ENCODE data around the gene SKA2. TPM values are rescaled to one million over a fixed set of nuclear protein-coding genes. Genes with fewer than 3 reads are reported as not detected.

Gene SKA2
- total RNA-seq, 1 donor from 2014 or later, result 44.3 TPM

DNA sequence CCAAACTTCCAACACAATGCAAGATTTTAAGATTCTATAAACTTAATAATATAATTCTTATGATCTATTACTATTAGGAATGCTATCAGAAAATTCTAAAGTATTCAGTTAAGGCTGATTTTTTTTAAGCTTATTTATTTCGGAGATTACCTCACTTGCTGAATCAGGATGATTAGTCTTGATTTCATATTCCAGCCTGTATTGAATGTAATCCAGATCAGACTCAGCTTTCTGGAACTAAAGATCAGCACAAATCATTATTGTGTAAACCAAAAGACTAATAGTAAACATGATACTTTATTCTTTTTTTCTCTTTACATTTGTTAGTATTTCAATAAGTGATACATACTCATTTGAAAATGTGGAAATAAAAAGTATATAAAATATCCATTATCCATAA is 23.9 kb downstream of the SKA2 start:
- TF ChIP-seq, protein P1, sequence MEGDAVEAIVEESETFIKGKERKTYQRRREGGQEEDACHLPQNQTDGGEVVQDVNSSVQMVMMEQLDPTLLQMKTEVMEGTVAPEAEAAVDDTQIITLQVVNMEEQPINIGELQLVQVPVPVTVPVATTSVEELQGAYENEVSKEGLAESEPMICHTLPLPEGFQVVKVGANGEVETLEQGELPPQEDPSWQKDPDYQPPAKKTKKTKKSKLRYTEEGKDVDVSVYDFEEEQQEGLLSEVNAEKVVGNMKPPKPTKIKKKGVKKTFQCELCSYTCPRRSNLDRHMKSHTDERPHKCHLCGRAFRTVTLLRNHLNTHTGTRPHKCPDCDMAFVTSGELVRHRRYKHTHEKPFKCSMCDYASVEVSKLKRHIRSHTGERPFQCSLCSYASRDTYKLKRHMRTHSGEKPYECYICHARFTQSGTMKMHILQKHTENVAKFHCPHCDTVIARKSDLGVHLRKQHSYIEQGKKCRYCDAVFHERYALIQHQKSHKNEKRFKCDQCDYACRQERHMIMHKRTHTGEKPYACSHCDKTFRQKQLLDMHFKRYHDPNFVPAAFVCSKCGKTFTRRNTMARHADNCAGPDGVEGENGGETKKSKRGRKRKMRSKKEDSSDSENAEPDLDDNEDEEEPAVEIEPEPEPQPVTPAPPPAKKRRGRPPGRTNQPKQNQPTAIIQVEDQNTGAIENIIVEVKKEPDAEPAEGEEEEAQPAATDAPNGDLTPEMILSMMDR (IDR thresholded peaks at IDR 0.05; ENCODE audit: unreplicated experiment), result no peak
- H3K9me3 Mint-ChIP-seq (ENCODE audit: unreplicated experiment), result no peaks in the 10 kb centered on the region
- H3K4me1 Mint-ChIP-seq (ENCODE audit: unreplicated experiment), result peaks cover 3% of the 10 kb centered on the region
- H3K4me3 Mint-ChIP-seq (ENCODE audit: unreplicated experiment), result no peak overlapping the region
- H3K27me3 Mint-ChIP-seq (ENCODE audit: unreplicated experiment), result peaks cover 2% of the 10 kb centered on the region
- peaks cover 13% of the 10 kb centered on the region for H3K36me3 Mint-ChIP-seq (ENCODE audit: low read depth, unreplicated experiment)
- DNase-seq (ENCODE audit: low spot score), result no peak
- no peak overlapping the region for H3K27ac Mint-ChIP-seq (ENCODE audit: unreplicated experiment)

DNA sequence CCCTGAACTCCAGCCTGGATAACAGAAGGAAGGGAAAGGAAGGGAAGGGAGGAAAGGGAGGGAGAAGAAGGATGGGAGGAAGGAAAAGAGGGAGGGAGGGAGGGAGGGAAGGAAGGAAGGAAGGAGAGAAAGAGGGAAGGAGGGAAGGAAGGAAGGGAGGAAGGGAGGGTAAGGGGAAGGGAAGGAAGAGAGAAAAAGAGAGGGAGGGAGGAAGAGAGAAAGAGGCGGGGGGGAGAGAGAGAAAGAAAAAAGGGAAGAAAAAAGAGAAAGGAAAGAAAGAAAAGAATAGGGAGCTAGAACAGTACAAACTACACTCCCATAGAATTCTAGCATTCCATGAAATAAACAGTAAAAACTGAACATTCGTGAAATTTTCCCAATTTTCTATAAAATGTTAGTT is 25.2 kb downstream of the SKA2 start:
- no peak for DNase-seq (ENCODE audit: low spot score)
- Mint-ChIP-seq H3K4me1 (ENCODE audit: unreplicated experiment) (peaks cover 3% of the 10 kb centered on the region), H3K27ac (ENCODE audit: unreplicated experiment) (no peak overlapping the region), H3K36me3 (ENCODE audit: low read depth, unreplicated experiment) (peaks cover 13% of the 10 kb centered on the region), H3K9me3 (ENCODE audit: unreplicated experiment) (no peaks in the 10 kb centered on the region), H3K4me3 (ENCODE audit: unreplicated experiment) (no peak overlapping the region), H3K27me3 (ENCODE audit: unreplicated experiment) (peaks cover 2% of the 10 kb centered on the region)
- TF ChIP-seq, protein P1 (IDR thresholded peaks at IDR 0.05; ENCODE audit: unreplicated experiment), result no peak

DNA sequence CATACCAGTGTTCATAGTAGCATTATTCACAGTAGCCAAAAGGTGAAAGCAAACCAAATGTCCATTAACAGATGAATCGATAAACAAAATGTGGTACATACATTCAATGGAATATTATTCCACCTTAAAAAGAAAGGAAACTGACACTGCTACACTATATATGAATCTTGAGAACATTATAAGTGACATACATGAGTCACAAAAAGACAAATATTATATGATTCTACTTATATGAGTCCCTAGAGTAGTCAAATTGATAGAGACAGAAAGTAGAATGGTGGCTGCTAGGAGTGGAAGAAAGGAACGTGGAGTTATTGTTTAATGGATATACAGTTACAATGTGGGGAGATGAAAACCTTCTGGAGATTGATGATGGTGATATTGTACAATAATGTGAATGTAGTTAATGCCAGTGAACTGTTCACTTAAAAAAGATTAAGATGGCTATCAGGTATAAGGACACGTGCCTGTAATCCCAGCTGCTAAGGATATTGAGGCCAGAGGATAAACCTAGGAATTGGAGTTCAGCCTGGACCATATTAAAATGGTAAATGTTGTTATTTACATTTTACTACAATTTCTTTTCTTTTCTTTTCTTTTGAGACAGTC is 28.1 kb downstream of the SKA2 start:
- H3K36me3 Mint-ChIP-seq (ENCODE audit: low read depth, unreplicated experiment), result peaks cover 16% of the 10 kb centered on the region
- TF ChIP-seq, protein P1 (IDR thresholded peaks at IDR 0.05; ENCODE audit: unreplicated experiment), result no peak
- H3K4me3 Mint-ChIP-seq (ENCODE audit: unreplicated experiment), result no peak overlapping the region
- peaks cover 3% of the 10 kb centered on the region for H3K4me1 Mint-ChIP-seq (ENCODE audit: unreplicated experiment)
- H3K27me3 Mint-ChIP-seq (ENCODE audit: unreplicated experiment), result peaks cover 3% of the 10 kb centered on the region
- H3K9me3 Mint-ChIP-seq (ENCODE audit: unreplicated experiment), result no peaks in the 10 kb centered on the region
- no peak for DNase-seq (ENCODE audit: low spot score)
- no peak overlapping the region for H3K27ac Mint-ChIP-seq (ENCODE audit: unreplicated experiment)

DNA sequence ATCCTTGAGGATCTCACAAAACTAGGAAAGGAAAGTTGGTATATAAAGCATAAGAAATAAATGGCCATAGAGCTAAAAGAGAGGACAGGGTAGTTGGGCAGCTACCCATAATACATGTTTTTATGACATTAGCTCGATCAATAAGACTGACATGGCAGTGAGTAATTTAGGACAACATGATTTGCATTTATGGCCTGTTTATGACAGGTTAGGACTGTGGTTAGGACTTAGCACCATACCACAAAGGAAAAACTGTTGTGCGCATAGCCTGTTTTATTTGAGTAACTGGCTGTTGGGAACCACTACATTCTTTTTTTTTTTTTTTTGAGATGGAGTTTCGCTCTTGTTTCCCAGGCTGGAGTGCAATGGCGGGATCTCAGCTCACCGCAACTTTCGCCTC is 30.3 kb downstream of the SKA2 start:
- Mint-ChIP-seq H3K27ac (ENCODE audit: unreplicated experiment) (no peak overlapping the region), H3K9me3 (ENCODE audit: unreplicated experiment) (no peaks in the 10 kb centered on the region)

DNA sequence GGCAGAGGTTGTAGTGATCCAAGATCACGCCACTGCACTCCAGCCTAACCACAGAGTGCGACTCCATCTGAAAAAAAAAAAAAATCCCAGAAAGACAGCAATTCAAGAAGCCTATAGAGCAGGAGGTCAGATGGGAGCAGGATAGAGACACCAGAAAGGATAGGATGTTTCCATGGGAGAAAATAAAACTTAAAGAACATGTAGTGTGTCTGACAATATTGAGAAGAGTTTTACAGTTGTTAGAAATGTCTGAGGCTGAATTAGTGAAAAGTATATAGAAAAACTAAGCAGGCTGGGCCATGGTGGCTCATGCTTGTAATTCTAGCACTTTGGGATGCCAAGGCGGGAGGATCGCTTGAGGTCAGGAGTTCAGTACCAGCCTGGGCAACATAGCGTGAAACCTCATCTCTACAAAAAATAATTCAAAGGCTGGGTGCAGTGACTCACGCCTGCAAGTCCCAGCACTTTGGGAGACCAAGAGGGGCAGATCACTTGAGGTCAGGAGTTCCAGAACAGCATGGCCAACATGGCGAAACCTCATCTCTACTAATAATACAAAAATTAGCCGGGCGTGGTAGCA is 33.0 kb downstream of the SKA2 start:
- no peak overlapping the region for H3K4me3 Mint-ChIP-seq (ENCODE audit: unreplicated experiment)
- TF ChIP-seq, protein P1 (IDR thresholded peaks at IDR 0.05; ENCODE audit: unreplicated experiment), result no peak
- H3K27ac Mint-ChIP-seq (ENCODE audit: unreplicated experiment), result no peak overlapping the region
- H3K9me3 Mint-ChIP-seq (ENCODE audit: unreplicated experiment), result no peaks in the 10 kb centered on the region
- DNase-seq (ENCODE audit: low spot score), result no peak
- no peaks in the 10 kb centered on the region for H3K4me1 Mint-ChIP-seq (ENCODE audit: unreplicated experiment)
- peaks cover 3% of the 10 kb centered on the region for H3K27me3 Mint-ChIP-seq (ENCODE audit: unreplicated experiment)
- H3K36me3 Mint-ChIP-seq (ENCODE audit: low read depth, unreplicated experiment), result peaks cover 6% of the 10 kb centered on the region

More for the DNA sequence above, 30.3 kb downstream of the SKA2 start:
- no peak overlapping the region for H3K4me3 Mint-ChIP-seq (ENCODE audit: unreplicated experiment)
- no peak for DNase-seq (ENCODE audit: low spot score)
- peaks cover 16% of the 10 kb centered on the region for H3K36me3 Mint-ChIP-seq (ENCODE audit: low read depth, unreplicated experiment)
- TF ChIP-seq, protein P1 (IDR thresholded peaks at IDR 0.05; ENCODE audit: unreplicated experiment), result no peak
- peaks cover 4% of the 10 kb centered on the region for H3K27me3 Mint-ChIP-seq (ENCODE audit: unreplicated experiment)
- H3K4me1 Mint-ChIP-seq (ENCODE audit: unreplicated experiment), result peaks cover 3% of the 10 kb centered on the region

Measured in endothelial cell (in vitro differentiated cells).